ENCODE data around the gene STK32C. TPM values are rescaled to one million over a fixed set of nuclear protein-coding genes. Genes with fewer than 3 reads are reported as not detected.

Gene STK32C
- total RNA-seq, 1 donor from 2014 or later: 13.8 TPM

DNA sequence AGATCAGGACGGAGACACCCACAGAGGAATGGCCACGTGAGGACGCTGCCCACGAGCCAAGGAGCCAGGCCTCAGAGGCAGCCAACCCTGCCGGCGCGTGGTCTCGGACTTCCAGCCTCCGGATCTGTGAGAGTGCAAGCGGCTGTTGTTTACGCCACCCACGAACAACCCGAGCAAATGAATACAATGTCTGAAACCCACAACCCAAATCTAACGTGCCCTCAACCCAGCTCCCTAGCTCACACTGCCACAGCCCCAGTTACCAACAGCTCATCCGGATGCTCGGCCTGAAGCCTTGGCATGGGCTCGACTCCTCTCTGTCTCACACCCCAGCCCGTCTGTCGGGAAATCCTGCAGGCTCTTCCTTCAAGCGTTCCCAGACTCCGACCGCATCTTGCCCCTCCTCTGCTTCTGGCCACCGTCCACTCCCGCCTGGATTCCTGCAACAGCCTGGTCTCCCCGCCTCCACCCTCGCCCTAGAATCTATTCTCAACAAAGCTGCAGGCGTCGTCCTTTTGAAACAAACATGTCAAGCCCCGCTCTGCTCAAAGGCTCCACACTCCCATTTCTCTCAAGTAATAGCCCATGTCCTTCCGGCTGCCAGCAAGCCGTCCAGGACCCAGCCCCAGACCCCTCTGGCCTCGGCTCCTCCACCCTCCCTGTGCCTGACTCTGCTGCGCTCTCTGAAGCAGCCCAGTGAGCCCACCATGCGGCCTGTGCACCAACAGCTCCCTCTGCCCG lies 35.3 kb downstream of the STK32C start:
- POLR2A ChIA-PET: no interaction called here
- H3K27me3 Mint-ChIP-seq: no peaks in the 10 kb centered on the region
- CTCF ChIA-PET: no interaction called here
- H3K9me3 Mint-ChIP-seq: no peaks in the 10 kb centered on the region
- no peak overlapping the region for H3K27ac Mint-ChIP-seq
- intact Hi-C loops (cut with micrococcal nuclease): no loop called here
- H3K36me3 Mint-ChIP-seq (ENCODE audit: low read depth): no peaks in the 10 kb centered on the region
- no peak for DNase-seq
- H3K4me3 Mint-ChIP-seq: no peak overlapping the region
- TF ChIP-seq CTCF (IDR thresholded peaks at IDR 0.05): no peak
- ATAC-seq (ENCODE audit: low read depth): no peak
- no peaks in the 10 kb centered on the region for H3K4me1 Mint-ChIP-seq

DNA sequence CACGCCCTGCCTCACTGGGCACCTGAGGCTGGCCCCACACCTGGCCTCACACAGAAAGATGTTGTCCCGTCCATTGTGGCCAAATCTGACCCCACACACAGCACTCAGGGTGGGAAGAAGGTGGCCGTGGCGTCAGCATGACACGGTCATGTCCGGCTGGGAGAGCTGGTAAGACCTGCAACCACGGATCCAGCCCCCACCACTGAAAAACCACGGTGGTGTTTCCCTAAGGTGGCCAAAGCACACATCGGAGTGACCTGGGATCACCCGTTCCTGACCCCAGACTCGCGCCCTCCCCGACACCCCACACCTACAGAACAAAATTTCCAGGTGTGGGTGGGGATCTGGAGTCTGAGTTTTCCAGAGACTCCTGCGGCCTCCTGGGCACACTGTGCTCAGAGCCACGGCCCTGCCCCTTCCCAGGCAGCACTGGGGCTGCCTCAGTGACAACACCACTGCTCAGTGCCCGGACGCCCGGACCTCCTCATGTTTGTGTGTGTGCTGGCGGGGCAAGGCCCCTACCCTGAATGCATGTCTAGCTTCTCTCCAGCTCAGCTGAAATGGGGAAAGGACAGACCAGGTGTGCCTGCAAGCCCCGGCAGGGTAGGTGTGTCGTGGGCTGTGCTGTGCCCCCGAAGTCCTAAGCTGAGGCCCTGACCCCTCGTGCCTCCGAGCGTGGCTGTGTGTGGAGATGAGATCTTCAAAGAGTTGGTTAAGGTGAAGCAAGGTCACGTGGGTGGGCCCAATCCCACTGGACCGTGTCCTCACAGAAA lies 36.1 kb downstream of the STK32C start:
- Mint-ChIP-seq H3K27ac (no peak overlapping the region), H3K4me1 (no peaks in the 10 kb centered on the region), H3K4me3 (no peak overlapping the region), H3K36me3 (ENCODE audit: low read depth) (no peaks in the 10 kb centered on the region), H3K27me3 (no peaks in the 10 kb centered on the region), H3K9me3 (no peaks in the 10 kb centered on the region)
- POLR2A ChIA-PET: no interaction called here
- intact Hi-C loops (cut with micrococcal nuclease): no loop called here
- DNase-seq (no peak), ATAC-seq (ENCODE audit: low read depth) (no peak)
- CTCF ChIA-PET: no interaction called here
- TF ChIP-seq CTCF (IDR thresholded peaks at IDR 0.05): no peak

- TF ChIP-seq CTCF (IDR thresholded peaks at IDR 0.05): no peak
- no peak overlapping the region for H3K4me3 Mint-ChIP-seq
- no peaks in the 10 kb centered on the region for H3K9me3 Mint-ChIP-seq
- intact Hi-C loops (cut with micrococcal nuclease): no loop called here
- ATAC-seq (ENCODE audit: low read depth): no peak
- CTCF ChIA-PET: no interaction called here
- POLR2A ChIA-PET: no interaction called here
- H3K27ac Mint-ChIP-seq: no peak overlapping the region
- no peaks in the 10 kb centered on the region for H3K36me3 Mint-ChIP-seq (ENCODE audit: low read depth)
- H3K4me1 Mint-ChIP-seq: no peaks in the 10 kb centered on the region
- no peak for DNase-seq
- no peaks in the 10 kb centered on the region for H3K27me3 Mint-ChIP-seq
Measured at GRCh38 chr10:132270721-132271457, 36.9 kb downstream of the STK32C start.

- no peaks in the 10 kb centered on the region for H3K9me3 Mint-ChIP-seq
- ChIA-PET CTCF (no interaction called here), POLR2A (no interaction called here)
- no peak for TF ChIP-seq CTCF (IDR thresholded peaks at IDR 0.05)
- no peak for ATAC-seq (ENCODE audit: low read depth)
- H3K27me3 Mint-ChIP-seq: no peaks in the 10 kb centered on the region
- no peaks in the 10 kb centered on the region for H3K4me1 Mint-ChIP-seq
- intact Hi-C loops (cut with micrococcal nuclease): no loop called here
- H3K36me3 Mint-ChIP-seq (ENCODE audit: low read depth): no peaks in the 10 kb centered on the region
- no peak for DNase-seq
- H3K27ac Mint-ChIP-seq: no peak overlapping the region
- no peak overlapping the region for H3K4me3 Mint-ChIP-seq
Measured at GRCh38 chr10:132270256-132270655, 37.5 kb downstream of the STK32C start.
